Measurements from ENCODE around the gene PRR14L.

PRR14L gene

DNA sequence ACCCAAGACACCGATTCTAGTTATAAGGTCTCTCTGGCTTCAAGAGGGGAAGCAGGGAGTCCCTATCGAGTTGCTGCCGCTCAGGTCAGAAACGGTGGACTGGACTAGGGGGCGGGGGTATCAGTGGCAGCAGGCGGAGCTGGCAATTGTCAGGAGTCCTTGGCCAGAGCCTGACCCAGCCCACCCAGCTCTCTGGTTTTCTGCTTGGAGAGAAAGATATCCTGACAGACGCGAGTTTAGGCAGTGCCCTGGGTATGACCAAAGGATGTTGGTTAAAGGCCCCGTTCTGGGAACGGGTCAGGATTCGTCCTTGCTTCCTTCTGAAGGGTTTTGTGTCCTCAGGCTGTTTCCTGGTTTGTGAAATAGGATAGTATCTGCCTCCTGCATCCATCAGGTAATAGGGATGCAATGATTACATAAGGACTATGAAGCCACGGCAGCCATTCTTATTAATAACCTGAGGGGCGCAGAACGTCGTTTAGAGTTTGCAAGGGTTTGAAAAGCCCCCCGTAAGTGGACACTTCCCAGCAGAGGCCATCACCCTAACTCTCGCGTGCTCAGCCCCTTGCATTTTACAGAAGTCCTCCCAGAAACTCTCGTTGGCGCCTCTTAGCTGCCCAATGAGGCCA, 3.2 kb upstream of the PRR14L start:
- H3K4me3 ChIP-seq (ENCODE audit: low read depth, low read length): peak overlapping the region; percentile 56
- no peak for TF ChIP-seq MYC (IDR thresholded peaks at IDR 0.05; ENCODE audit: low read depth, low read length)
- TF ChIP-seq MAX (IDR thresholded peaks at IDR 0.05; ENCODE audit: low read depth, low read length): 0 out of 2 replicates have a peak, but pooled peaks have one; percentile 5
- TF ChIP-seq POLR2A (IDR thresholded peaks at IDR 0.05; ENCODE audit: extremely low read depth, insufficient read length): peak; percentile 54
- peak; percentile 90 for DNase-seq (ENCODE audit: low read depth)

DNA sequence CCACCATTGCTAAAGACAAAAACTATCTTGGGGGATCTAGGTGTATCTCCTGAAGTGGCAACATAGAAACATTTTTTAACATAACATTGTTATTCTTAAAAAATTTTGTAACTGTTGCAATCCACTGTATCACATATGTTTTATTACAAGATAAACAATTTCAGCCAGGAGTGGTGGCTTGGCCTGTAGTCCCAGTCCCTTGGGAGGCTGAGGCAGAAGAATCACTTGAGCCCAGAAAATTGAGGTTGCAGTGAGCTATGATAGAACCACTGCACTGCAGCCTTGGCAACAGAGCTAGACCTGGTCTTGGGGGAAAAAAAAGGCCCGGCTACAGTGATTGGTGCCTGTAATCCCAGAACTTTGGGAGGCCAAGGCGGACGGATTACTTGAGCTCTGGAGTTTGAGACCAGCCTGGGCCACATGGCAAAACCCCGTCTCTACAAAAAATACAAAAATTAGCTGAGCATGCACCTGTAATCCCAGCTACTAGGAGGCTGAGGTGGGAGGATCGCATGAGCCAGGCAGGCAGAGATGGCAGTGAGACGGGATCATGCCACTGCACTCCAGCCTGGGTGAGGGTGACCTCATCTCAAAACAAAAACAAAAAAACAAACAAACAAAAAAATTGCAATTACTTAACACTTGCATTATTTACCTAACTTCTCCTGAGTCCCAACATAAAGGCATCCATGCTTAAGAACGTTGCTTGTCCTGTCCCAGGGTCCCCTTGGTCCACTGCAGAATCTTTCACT, 2.3 kb upstream of the PRR14L start:
- peak; percentile 43 for DNase-seq (ENCODE audit: low read depth)
- H3K4me3 ChIP-seq (ENCODE audit: low read depth, low read length): peak overlapping the region; percentile 56
- TF ChIP-seq MYC (IDR thresholded peaks at IDR 0.05; ENCODE audit: low read depth, low read length) (no peak), MAX (IDR thresholded peaks at IDR 0.05; ENCODE audit: low read depth, low read length) (no peak), CTCF (IDR thresholded peaks at IDR 0.05; ENCODE audit: low read depth, low read length) (no peak), POLR2A (IDR thresholded peaks at IDR 0.05; ENCODE audit: extremely low read depth, insufficient read length) (no peak)

GRCh38 chr22:31750365-31751284, 693 bp upstream of the PRR14L start:
- peak overlapping the region; percentile 52 for H3K4me3 ChIP-seq (ENCODE audit: low read depth, low read length)
- no peak for DNase-seq (ENCODE audit: low read depth)
- no peak for TF ChIP-seq MYC (IDR thresholded peaks at IDR 0.05; ENCODE audit: low read depth, low read length)
- TF ChIP-seq POLR2A (IDR thresholded peaks at IDR 0.05; ENCODE audit: extremely low read depth, insufficient read length): no peak
- no peak for TF ChIP-seq CTCF (IDR thresholded peaks at IDR 0.05; ENCODE audit: low read depth, low read length)
- TF ChIP-seq MAX (IDR thresholded peaks at IDR 0.05; ENCODE audit: low read depth, low read length): no peak

DNA sequence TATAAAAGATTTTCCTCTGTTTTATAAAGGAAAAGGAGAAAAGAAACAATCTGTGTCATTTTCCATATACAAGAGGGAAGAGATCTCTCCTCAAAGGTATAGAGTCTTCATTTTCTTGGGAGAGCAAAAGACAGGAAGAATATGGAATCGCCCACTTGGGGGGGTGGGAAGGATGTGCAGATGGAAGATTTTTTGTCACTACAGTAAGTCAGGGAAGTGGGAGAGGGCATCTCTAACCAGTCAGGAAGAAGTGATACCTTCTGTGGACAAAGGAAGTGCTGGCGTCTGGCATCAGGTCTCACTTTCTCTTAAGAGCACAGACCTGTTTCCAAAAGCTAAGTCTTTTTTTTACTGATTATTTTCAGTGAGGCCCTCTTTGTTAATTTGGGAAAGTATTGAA, 1.4 kb downstream of the PRR14L start:
- H3K4me3 ChIP-seq (ENCODE audit: low read depth, low read length): peak overlapping the region; percentile 96
- peak; percentile 21 for DNase-seq (ENCODE audit: low read depth)

DNA sequence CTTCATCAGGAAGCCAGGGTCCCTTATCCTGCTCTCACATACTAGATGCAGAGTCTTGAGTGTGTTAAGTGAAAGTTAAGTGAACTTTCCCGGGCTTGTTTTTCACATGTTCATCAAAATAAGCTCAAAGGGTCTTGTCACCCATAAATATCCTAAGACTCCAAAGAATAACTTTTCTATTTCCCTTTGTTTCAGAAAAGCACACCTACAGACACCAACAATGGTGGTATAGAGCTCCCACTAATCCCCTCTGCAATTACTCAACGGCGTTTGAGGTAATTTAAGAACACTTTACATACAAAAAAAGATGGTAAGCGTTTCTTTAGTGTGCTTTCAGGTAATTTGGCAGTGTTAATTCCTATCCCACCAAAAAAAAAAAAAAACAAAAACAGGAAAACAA, 2.5 kb downstream of the PRR14L start:
- no peak for DNase-seq (ENCODE audit: low read depth)
- H3K4me3 ChIP-seq (ENCODE audit: low read depth, low read length): peak overlapping the region; percentile 96
- TF ChIP-seq POLR2A (IDR thresholded peaks at IDR 0.05; ENCODE audit: extremely low read depth, insufficient read length): no peak
- no peak for TF ChIP-seq MYC (IDR thresholded peaks at IDR 0.05; ENCODE audit: low read depth, low read length)
- TF ChIP-seq CTCF (IDR thresholded peaks at IDR 0.05; ENCODE audit: low read depth, low read length): no peak
- no peak for TF ChIP-seq MAX (IDR thresholded peaks at IDR 0.05; ENCODE audit: low read depth, low read length)

More for the DNA sequence above, 1.4 kb downstream of the PRR14L start:
- TF ChIP-seq POLR2A (IDR thresholded peaks at IDR 0.05; ENCODE audit: extremely low read depth, insufficient read length) (no peak), MYC (IDR thresholded peaks at IDR 0.05; ENCODE audit: low read depth, low read length) (no peak), CTCF (IDR thresholded peaks at IDR 0.05; ENCODE audit: low read depth, low read length) (no peak), MAX (IDR thresholded peaks at IDR 0.05; ENCODE audit: low read depth, low read length) (no peak)

Measured in NB4 (cell line).